NCI-H1417 (cell line): ENCODE data around the gene SINHCAF.
"Not testable (repeated sequence)": the region's sequence is repeated elsewhere in the genome, so short reads cannot be mapped to it uniquely, and the experiment has no call there.

Experiments used
- DNase-seq, 3 experiments: peaks; one replicate each; lab custom pipeline; 2025; lab: John Stamatoyannopoulos, UW

Gene SINHCAF

GRCh38 chr12:31263661-31264060, 62.3 kb downstream of the SINHCAF start:
- no peak for DNase-seq

GRCh38 chr12:31261744-31262143, 64.2 kb downstream of the SINHCAF start:
- no peak for DNase-seq

GRCh38 chr12:31260840-31261239, 65.1 kb downstream of the SINHCAF start:
- no peak for DNase-seq

- DNase-seq = no peak
Measured at GRCh38 chr12:31259136-31259886, 66.6 kb downstream of the SINHCAF start.

GRCh38 chr12:31257784-31258183, 68.2 kb downstream of the SINHCAF start:
- DNase-seq = no peak

GRCh38 chr12:31251707-31252611, 74.0 kb downstream of the SINHCAF start:
- DNase-seq = not testable (repeated sequence)

- DNase-seq = no peak
Measured at GRCh38 chr12:31250179-31250578, 75.8 kb downstream of the SINHCAF start.

- DNase-seq = no peak
Measured at GRCh38 chr12:31249356-31249755, 76.6 kb downstream of the SINHCAF start.

- no peak for DNase-seq
Measured at GRCh38 chr12:31248815-31249214, 77.1 kb downstream of the SINHCAF start.

- DNase-seq = no peak
Measured at GRCh38 chr12:31248337-31248736, 77.6 kb downstream of the SINHCAF start.

- no peak for DNase-seq
Measured at GRCh38 chr12:31246470-31246850, 79.5 kb downstream of the SINHCAF start.

GRCh38 chr12:31245822-31246469, 80.0 kb downstream of the SINHCAF start:
- DNase-seq = no peak

GRCh38 chr12:31242418-31242817, 83.5 kb downstream of the SINHCAF start:
- DNase-seq = not testable (repeated sequence)

- DNase-seq = peak; percentile 58 to 83 (median 66)
Measured at GRCh38 chr12:31238764-31239387, 87.1 kb downstream of the SINHCAF start.

- DNase-seq = not testable (repeated sequence)
Measured at GRCh38 chr12:31238333-31238732, 87.6 kb downstream of the SINHCAF start.

GRCh38 chr12:31236998-31237637, 88.8 kb downstream of the SINHCAF start:
- DNase-seq = no peak

- DNase-seq = no peak
Measured at GRCh38 chr12:31235868-31236395, 90.0 kb downstream of the SINHCAF start.

GRCh38 chr12:31234955-31235867, 90.7 kb downstream of the SINHCAF start:
- DNase-seq = peak; percentile 34 to 98 (median 91)

- DNase-seq = peak; percentile 35 to 92 (median 87)
Measured at GRCh38 chr12:31234053-31234840, 91.7 kb downstream of the SINHCAF start.
